IPS-20b (cell line): ENCODE measurements around the gene CHD8.

Source experiments
- H3K27ac ChIP-seq: one replicate; pipeline ENCODE4 v1.5.1; 2013; ENCODE audit warnings: low read length
- H3K27me3 ChIP-seq: 2 replicates; pipeline ENCODE4 v1.6.1; 2013; ENCODE audit warnings: mild to moderate bottlenecking, low read length, inconsistent platforms; ENCODE audit not compliant: insufficient read depth
- H3K36me3 ChIP-seq: 2 replicates; pipeline ENCODE4 v1.6.1; 2013; ENCODE audit warnings: low read depth, mild to moderate bottlenecking, inconsistent platforms, low read length, moderate library complexity; ENCODE audit not compliant: insufficient read depth
- H3K4me1 ChIP-seq: 2 replicates; pipeline ENCODE4 v1.6.1; 2013; ENCODE audit warnings: mild to moderate bottlenecking, control low read depth, inconsistent platforms, low read length, moderate library complexity; ENCODE audit not compliant: insufficient read depth
- H3K4me3 ChIP-seq: 2 replicates; pipeline ENCODE4 v1.5.1; 2013; ENCODE audit warnings: mild to moderate bottlenecking, low read length, inconsistent platforms
- H3K9ac ChIP-seq: 2 replicates; pipeline ENCODE4 v1.6.1; 2013; ENCODE audit warnings: low read depth, mild to moderate bottlenecking, inconsistent platforms, low read length, moderate library complexity
- H3K9me3 ChIP-seq: 2 replicates; pipeline ENCODE4 v1.6.1; 2013; ENCODE audit warnings: mild to moderate bottlenecking, low read depth, low read length, inconsistent platforms; ENCODE audit not compliant: insufficient read depth

CHD8 gene

GRCh38 chr14:21347201-21347600 is 108.7 kb downstream of the CHD8 start:
- no peak overlapping the region for H3K27ac ChIP-seq
- peaks cover 18% of the 10 kb centered on the region for H3K36me3 ChIP-seq
- H3K4me3 ChIP-seq, result no peak overlapping the region
- no peaks in the 10 kb centered on the region for H3K27me3 ChIP-seq
- peaks cover 5% of the 10 kb centered on the region; the same call in 1 of the 2 replicates for H3K4me1 ChIP-seq
- no peaks in the 10 kb centered on the region for H3K9me3 ChIP-seq
- no peak overlapping the region for H3K9ac ChIP-seq

- Histone ChIP-seq H3K4me3 (no peak overlapping the region), H3K27me3 (no peaks in the 10 kb centered on the region), H3K36me3 (peaks cover 13% of the 10 kb centered on the region), H3K27ac (no peak overlapping the region), H3K9ac (no peak overlapping the region), H3K9me3 (no peaks in the 10 kb centered on the region), H3K4me1 (peaks cover 5% of the 10 kb centered on the region; the same call in 1 of the 2 replicates)
Observed at GRCh38 chr14:21346532-21347135, 109.3 kb downstream of the CHD8 start.

GRCh38 chr14:21343035-21343794 is 112.7 kb downstream of the CHD8 start:
- Histone ChIP-seq H3K4me3 (no peak overlapping the region), H3K9ac (no peak overlapping the region), H3K9me3 (no peaks in the 10 kb centered on the region), H3K36me3 (no peaks in the 10 kb centered on the region), H3K27me3 (no peaks in the 10 kb centered on the region), H3K27ac (no peak overlapping the region), H3K4me1 (peaks cover 5% of the 10 kb centered on the region; the same call in 1 of the 2 replicates)
